PC-9 (cell line): ENCODE measurements around the gene JADE2. TPM values are rescaled to one million over a fixed set of nuclear protein-coding genes. Genes with fewer than 3 reads are reported as not detected.

Experiments
- BruUV-seq: library from RNA; stranded (reverse); fragments of 400-500 nt; replicated peaks from 2 replicates; lab custom pipeline; 2021; lab: Mats Ljungman, UMichigan
- CTCF ChIA-PET: fragments of 300-600 bp; sonication (Branson Sonifier 250); formaldehyde crosslinking; loops from one replicate; lab custom pipeline; 2022; ENCODE audit warnings: antibody characterized with exemption; lab: Charles Lee
- POLR2A ChIA-PET: fragments of 300-600 bp; sonication (Branson Sonifier 250); formaldehyde crosslinking; loops from one replicate; lab custom pipeline; 2022; ENCODE audit warnings: antibody characterized with exemption; ENCODE audit not compliant: unreplicated experiment; lab: Charles Lee
- DNase-seq, 2 experiments: peaks; one replicate each; pipeline versions ENCODE4 v3.0.0 to v3.0.0-alpha.2; 2015 to 2022; ENCODE audit warnings: mixed read lengths in 1 of 2
- H2AFZ ChIP-seq: fragments of 200-600 bp; sonication (generic); 2 replicates; pipeline ENCODE4 v1.8.1; 2017; ENCODE audit warnings: antibody characterized with exemption
- H3F3A ChIP-seq: fragments of 200-600 bp; sonication (generic); 2 replicates; pipeline ENCODE4 v1.8.1; 2017; ENCODE audit warnings: antibody characterized with exemption, mild to moderate bottlenecking, low read depth; ENCODE audit not compliant: insufficient read depth
- H3K27ac ChIP-seq: fragments of 200-600 bp; sonication (generic); 2 replicates; pipeline ENCODE4 v1.6.1; 2016; ENCODE audit warnings: mixed run types
- H3K27me3 ChIP-seq: fragments of 200-600 bp; sonication (generic); 2 replicates; pipeline ENCODE4 v1.6.1; 2016; ENCODE audit warnings: low read depth, mixed run types; ENCODE audit not compliant: insufficient read depth
- H3K36me3 ChIP-seq: fragments of 200-600 bp; sonication (generic); 2 replicates; pipeline ENCODE4 v1.6.1; 2016; ENCODE audit warnings: low read depth, mixed run types
- H3K4me1 ChIP-seq: fragments of 200-600 bp; sonication (generic); replicated peaks from 2 replicates; pipeline ENCODE4 v1.6.1; 2016; ENCODE audit warnings: mixed run types; ENCODE audit not compliant: insufficient read depth
- H3K4me2 ChIP-seq: fragments of 200-600 bp; sonication (generic); 2 replicates; pipeline ENCODE4 v1.6.1; 2017; ENCODE audit warnings: mixed run types
- H3K4me3 ChIP-seq: fragments of 200-600 bp; sonication (generic); 2 replicates; pipeline ENCODE4 v1.6.1; 2016; ENCODE audit warnings: mixed run types
- H3K79me2 ChIP-seq: fragments of 200-600 bp; sonication (generic); 2 replicates; pipeline ENCODE4 v1.6.1; 2017; ENCODE audit warnings: low read depth, mixed run types
- H3K9me2 ChIP-seq: fragments of 200-600 bp; sonication (generic); 2 replicates; pipeline ENCODE4 v1.8.1; 2017; ENCODE audit warnings: mild to moderate bottlenecking; ENCODE audit not compliant: insufficient read depth
- H3K9me3 ChIP-seq: fragments of 200-600 bp; sonication (generic); 2 replicates; pipeline ENCODE4 v1.8.1; 2016; ENCODE audit warnings: low read depth; ENCODE audit not compliant: insufficient read depth
- H4K20me1 ChIP-seq: fragments of 200-600 bp; sonication (generic); 2 replicates; pipeline ENCODE4 v1.8.1; 2017; ENCODE audit not compliant: insufficient read depth
- EZH2 ChIP-seq: fragments of 200-600 bp; sonication (generic); IDR thresholded peaks from 2 replicates; pipeline ENCODE4 v1.8.0; 2017; ENCODE audit warnings: antibody characterized with exemption, low read depth
- intact Hi-C: fragments of 100-400 bp; cut with micrococcal nuclease; formaldehyde crosslinking; loops from one replicate; pipeline ENCODE4 v1.10.0; 2022; ENCODE audit not compliant: unreplicated experiment
- total RNA-seq: library from RNA; stranded (reverse); gene quantifications from 2 replicates; pipeline ENCODE4 v1.2.3, GENCODE V29; 2021
- TF ChIP-seq, protein P1 (sequence below): fragments of 200-600 bp; sonication (generic); conservative IDR thresholded peaks from 2 replicates; pipeline ENCODE4 v1.6.1; 2017; ENCODE audit warnings: mixed run types, antibody characterized with exemption, mild to moderate bottlenecking, moderate library complexity

Gene JADE2
- total RNA-seq, 1 experiment from 2014 or later, result 82.1 TPM

GRCh38 chr5:134503937-134504437 is 21.5 kb upstream of the JADE2 start:
- Histone ChIP-seq H3F3A (peaks cover 52% of the 10 kb centered on the region), H3K9me2 (no peaks in the 10 kb centered on the region), H3K9me3 (no peaks in the 10 kb centered on the region), H3K4me2 (peak overlapping the region; percentile 54), H3K4me3 (no peak overlapping the region), H3K27ac (peak overlapping the region; percentile 86), H2AFZ (peak overlapping the region; percentile 61; the same call in 1 of the 2 replicates), H4K20me1 (no peaks in the 10 kb centered on the region), H3K27me3 (no peaks in the 10 kb centered on the region), H3K36me3 (no peaks in the 10 kb centered on the region), H3K79me2 (peaks cover 10% of the 10 kb centered on the region; the same call in 1 of the 2 replicates), H3K4me1 (peaks cover 76% of the 10 kb centered on the region)
- no peak for DNase-seq
- TF ChIP-seq, protein P1, sequence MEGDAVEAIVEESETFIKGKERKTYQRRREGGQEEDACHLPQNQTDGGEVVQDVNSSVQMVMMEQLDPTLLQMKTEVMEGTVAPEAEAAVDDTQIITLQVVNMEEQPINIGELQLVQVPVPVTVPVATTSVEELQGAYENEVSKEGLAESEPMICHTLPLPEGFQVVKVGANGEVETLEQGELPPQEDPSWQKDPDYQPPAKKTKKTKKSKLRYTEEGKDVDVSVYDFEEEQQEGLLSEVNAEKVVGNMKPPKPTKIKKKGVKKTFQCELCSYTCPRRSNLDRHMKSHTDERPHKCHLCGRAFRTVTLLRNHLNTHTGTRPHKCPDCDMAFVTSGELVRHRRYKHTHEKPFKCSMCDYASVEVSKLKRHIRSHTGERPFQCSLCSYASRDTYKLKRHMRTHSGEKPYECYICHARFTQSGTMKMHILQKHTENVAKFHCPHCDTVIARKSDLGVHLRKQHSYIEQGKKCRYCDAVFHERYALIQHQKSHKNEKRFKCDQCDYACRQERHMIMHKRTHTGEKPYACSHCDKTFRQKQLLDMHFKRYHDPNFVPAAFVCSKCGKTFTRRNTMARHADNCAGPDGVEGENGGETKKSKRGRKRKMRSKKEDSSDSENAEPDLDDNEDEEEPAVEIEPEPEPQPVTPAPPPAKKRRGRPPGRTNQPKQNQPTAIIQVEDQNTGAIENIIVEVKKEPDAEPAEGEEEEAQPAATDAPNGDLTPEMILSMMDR, result no peak
- no peak for TF ChIP-seq EZH2
- POLR2A ChIA-PET, result interaction anchor here (0.6 to 1.0 kb wide), 3 partner anchors 7 to 76 kb away, joined by 5 to 14 read pairs (median 6); no protein-coding TSS in a partner anchor
- CTCF ChIA-PET, result interaction anchor here (0.8 to 1.0 kb wide), 2 partner anchors 8 to 92 kb away, joined by 3 to 4 read pairs; partner anchors contain the start of gene CDKN2AIPNL
- intact Hi-C loops, result no loop called here
- BruUV-seq, result no TSS peak

DNA sequence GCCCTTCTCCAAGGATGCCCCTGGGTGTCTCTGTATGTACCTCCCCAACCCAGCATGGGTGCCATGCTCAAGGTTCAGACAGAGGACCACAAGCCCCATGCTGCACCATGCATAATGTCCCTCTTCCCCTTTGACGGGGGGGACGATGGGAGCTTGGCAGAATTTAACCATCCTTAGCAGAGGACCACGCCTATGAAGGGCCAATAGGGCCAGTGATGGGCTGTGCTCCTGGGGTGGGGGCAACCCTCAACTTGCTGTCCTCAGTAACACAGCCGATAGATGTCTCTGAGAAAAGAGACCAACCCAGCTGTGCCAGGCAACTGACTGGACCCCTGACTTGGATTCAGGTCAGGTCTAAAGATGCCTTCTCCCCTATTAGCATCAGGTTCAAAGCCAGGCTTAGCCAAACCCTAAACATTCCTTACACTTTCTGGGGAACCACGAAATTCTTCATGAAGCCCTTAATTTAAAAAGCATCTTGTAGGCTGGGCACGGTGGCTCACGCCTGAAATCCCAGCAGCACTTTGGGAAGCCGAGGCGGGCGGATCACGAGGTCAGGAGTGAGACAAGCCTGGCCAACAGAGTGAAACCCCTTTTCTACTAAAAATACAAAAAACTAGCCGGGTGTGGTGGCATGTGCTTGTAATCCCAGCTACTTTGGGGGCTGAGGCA is 20.7 kb upstream of the JADE2 start:
- H2AFZ ChIP-seq, result no peak overlapping the region
- no TSS peak for BruUV-seq
- POLR2A ChIA-PET, result no interaction called here
- CTCF ChIA-PET, result no interaction called here
- DNase-seq, result no peak
- TF ChIP-seq, protein P1, result no peak
- TF ChIP-seq EZH2, result no peak
- H3K4me2 ChIP-seq, result no peak overlapping the region; the same call in 1 of the 2 replicates
- H3K27me3 ChIP-seq, result no peaks in the 10 kb centered on the region
- H3K9me2 ChIP-seq, result no peaks in the 10 kb centered on the region
- no peak overlapping the region for H3K4me3 ChIP-seq
- no peaks in the 10 kb centered on the region for H4K20me1 ChIP-seq
- peaks cover 83% of the 10 kb centered on the region for H3K4me1 ChIP-seq
- intact Hi-C loops, result no loop called here
- H3K9me3 ChIP-seq, result no peaks in the 10 kb centered on the region
- H3F3A ChIP-seq, result peaks cover 57% of the 10 kb centered on the region
- H3K36me3 ChIP-seq, result no peaks in the 10 kb centered on the region
- H3K27ac ChIP-seq, result peak overlapping the region; percentile 86
- peaks cover 13% of the 10 kb centered on the region; the same call in 1 of the 2 replicates for H3K79me2 ChIP-seq

- ChIA-PET POLR2A (interaction anchor here (0.6 to 1.3 kb wide), 4 partner anchors 40 to 234 kb away, joined by 4 to 10 read pairs (median 4); partner anchors contain the start of gene CAMLG), CTCF (interaction anchor here (0.6 to 1.0 kb wide), 2 partner anchors 25 to 70 kb away, joined by 6 read pairs; no protein-coding TSS in a partner anchor)
- BruUV-seq, result no TSS peak
- peaks cover 19% of the 10 kb centered on the region; the same call in 1 of the 2 replicates for H3K79me2 ChIP-seq
- H3K9me2 ChIP-seq, result no peaks in the 10 kb centered on the region
- DNase-seq, result peak; percentile 94 to 95
- TF ChIP-seq EZH2, result no peak
- TF ChIP-seq, protein P1, result no peak
- peak overlapping the region; percentile 29; the same call in 1 of the 2 replicates for H2AFZ ChIP-seq
- H3K36me3 ChIP-seq, result no peaks in the 10 kb centered on the region
- intact Hi-C loops, result loop anchor here (1.0 kb wide), 3 partner anchors 19 to 67 kb away; partner anchors contain the start of gene JADE2
- peak overlapping the region; percentile 52 for H3K27ac ChIP-seq
- peaks cover 73% of the 10 kb centered on the region for H3F3A ChIP-seq
- peak overlapping the region; percentile 73 for H3K4me2 ChIP-seq
- peaks cover 98% of the 10 kb centered on the region for H3K4me1 ChIP-seq
- no peaks in the 10 kb centered on the region for H3K9me3 ChIP-seq
- H3K27me3 ChIP-seq, result no peaks in the 10 kb centered on the region
- H4K20me1 ChIP-seq, result no peaks in the 10 kb centered on the region
- peak overlapping the region; percentile 33; the same call in 1 of the 2 replicates for H3K4me3 ChIP-seq
These were observed 19.1 kb upstream of the JADE2 start for GRCh38 chr5:134506054-134507039.
